GM18502 (cell line): ENCODE results near the gene WNT16.
"Not testable (repeated sequence)": the region's sequence is repeated elsewhere in the genome, so short reads cannot be mapped to it uniquely, and the experiment has no call there.

ENCODE experiments used
- ATAC-seq: cut with Tn5 transposase; IDR thresholded peaks from one replicate; pipeline ENCODE4 v1.9.1; 2021; ENCODE audit warnings: mild to moderate bottlenecking; ENCODE audit not compliant: unreplicated experiment, poor library complexity

The WNT16 gene, protein sequence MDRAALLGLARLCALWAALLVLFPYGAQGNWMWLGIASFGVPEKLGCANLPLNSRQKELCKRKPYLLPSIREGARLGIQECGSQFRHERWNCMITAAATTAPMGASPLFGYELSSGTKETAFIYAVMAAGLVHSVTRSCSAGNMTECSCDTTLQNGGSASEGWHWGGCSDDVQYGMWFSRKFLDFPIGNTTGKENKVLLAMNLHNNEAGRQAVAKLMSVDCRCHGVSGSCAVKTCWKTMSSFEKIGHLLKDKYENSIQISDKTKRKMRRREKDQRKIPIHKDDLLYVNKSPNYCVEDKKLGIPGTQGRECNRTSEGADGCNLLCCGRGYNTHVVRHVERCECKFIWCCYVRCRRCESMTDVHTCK

DNA sequence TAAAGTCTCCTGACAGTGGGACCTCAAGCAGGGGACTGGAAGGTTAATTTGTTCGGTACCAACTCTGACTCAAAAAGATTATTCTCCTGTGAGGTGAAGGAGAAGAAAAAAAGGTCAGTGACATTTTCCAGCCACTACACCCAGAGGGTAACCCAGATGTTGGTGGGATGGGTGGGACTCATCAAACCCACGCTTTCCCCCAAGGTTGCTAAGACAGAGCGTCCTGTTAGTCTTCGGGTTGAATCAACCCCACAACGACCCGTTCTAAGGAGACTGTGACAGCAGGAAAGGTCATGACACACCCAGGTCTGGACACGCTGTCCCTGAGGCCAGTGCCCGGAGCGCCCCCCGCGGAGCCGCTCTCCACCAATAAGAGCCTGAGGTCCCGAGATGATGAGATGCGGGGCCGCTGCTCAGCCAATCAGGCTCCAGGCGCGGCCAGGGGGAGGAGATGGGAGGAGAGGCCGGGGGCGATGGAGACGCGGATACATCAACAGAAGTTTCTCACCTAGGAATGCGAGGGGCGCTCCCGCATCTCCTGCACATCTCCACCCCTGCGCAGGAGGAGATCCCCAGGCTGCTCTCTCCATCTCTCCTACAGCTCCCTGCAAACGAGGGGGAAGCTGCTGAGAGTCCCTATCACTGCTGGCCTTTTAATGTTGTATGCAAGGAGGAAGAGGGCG is at the start of gene WNT16:
Gene WNT16 (plus strand): TSS at position 493 of the 683 bp plus-strand sequence. CDS start 293 bp downstream, outside the sequence.
- ATAC-seq: no peak

DNA sequence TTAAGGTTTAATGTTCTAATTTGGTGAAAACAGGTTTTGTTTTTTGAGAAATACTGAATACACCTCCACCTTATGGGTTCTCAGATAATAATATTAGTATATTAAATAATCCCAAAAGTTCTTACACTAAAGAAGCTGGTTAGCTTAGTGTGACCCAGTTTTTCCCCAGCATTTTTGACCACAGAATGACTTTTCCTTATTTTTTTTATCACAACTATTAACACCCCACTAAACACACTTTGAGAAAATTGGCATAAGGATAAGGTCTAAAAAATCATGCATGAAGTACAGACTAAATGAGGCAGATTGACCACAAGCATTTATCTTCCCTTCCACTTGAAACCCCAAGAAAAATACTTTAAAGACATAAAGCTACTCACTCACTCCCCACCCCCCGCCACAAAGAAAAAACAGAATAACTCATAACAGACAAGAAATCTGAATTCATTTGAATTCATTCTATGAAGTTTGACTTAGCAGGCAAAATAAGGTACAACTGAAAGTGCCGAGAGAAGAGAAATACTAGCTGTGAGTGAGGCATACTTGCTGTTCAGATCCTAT is 49.7 kb upstream of the WNT16 start:
- no peak for ATAC-seq

DNA sequence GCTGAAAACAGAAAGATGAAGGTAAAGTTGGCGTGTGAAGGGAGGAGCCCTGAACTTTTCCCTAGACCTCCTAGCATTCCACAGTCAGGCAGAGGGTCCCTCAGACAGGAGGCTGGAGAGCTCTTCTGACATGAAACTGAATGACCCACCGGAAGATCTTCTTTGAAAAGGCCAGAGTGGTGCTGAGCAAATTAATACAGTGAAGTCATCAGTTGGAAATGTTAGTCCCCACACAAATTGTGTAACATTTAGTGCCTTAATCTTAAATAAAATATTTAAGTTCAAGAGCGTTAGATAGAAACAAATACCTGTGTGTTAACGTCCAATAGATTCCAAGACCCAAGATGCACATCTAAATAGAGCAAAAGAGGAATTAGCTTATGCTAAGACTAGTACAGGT is 49.0 kb upstream of the WNT16 start:
- no peak for ATAC-seq

DNA sequence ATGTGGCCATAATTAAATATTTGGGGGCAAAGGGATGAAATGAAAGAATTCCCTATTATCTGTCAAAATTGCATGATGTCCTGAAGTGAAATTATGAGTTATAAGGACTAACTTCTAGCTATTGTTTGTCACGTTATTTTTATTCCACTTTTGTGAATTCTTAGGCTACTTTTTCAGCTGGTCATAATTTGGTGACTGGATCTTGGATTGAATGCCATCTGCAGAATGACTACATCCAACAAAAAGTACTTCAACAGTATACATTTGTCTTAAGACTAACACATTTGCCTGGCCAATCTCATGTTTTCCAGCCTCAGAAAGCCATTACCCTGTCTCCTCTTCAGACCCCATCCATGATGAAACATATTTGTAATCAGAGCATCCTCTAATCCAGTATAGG is 48.1 kb upstream of the WNT16 start:
- ATAC-seq: no peak

DNA sequence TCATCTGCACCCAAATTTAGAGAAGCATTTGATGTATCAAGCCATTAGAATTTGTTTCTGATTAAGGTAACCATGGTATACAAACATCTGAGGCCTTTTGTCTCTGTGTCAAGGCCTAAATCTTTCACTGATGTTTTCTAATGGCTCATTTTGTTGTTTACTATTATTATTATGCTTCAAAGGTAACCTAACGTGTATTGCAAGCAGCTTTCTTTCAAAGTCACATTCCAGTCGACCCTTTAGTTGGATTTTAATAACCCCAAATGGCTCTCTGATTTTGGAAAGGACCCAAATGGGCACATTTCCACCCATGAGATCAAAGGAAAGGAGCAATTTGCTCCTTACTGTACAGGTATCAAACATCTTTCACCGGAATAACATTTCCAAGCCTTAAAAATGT is 46.7 kb upstream of the WNT16 start:
- ATAC-seq: no peak

DNA sequence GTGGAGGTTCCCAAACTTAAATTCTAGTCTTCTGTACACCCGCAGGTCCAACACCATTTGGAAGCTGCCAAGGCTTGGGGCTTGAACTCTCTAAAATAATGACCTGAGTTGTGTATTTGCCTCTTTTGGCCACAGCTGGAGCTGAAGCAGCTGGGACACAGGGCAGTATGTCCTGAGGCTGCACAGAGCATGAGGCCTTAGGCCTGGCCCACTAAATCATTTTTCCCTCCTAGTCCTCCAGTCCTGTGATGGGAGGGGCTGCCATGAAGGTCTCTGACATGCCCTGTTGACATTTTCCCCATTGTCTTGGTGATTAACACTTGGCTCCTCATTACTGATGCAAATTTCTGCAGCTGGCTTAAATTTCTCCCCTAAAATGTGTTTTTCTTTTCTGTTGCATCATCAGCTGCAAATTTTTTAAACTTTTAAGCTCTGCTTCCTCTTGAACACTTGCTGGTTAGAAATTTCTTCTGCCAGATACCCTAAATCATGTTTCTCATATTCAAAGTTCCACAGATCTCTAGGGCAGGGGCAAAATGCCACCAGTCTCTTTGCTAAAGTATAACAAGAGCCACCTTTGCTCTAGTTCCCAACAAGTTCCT is 43.6 kb upstream of the WNT16 start:
- no peak for ATAC-seq

DNA sequence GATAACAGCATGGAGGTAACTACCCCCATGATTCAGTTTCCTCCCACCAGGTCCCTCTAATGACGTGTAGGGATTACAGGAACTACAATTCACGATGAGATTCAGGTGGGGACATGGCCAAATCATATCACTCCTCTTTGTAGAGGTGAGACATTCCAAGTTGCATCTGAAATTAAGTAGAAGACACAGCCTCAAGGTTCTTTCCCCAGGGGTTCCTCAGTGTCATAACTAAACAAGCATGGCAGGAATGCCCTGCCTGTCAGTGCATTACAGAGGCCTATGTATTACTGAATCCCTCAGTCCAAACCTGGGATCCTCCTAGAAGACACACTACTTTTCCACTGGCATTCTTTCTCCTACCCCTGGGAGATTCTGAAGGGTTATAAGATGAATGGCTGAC is 42.6 kb upstream of the WNT16 start:
- ATAC-seq: no peak

DNA sequence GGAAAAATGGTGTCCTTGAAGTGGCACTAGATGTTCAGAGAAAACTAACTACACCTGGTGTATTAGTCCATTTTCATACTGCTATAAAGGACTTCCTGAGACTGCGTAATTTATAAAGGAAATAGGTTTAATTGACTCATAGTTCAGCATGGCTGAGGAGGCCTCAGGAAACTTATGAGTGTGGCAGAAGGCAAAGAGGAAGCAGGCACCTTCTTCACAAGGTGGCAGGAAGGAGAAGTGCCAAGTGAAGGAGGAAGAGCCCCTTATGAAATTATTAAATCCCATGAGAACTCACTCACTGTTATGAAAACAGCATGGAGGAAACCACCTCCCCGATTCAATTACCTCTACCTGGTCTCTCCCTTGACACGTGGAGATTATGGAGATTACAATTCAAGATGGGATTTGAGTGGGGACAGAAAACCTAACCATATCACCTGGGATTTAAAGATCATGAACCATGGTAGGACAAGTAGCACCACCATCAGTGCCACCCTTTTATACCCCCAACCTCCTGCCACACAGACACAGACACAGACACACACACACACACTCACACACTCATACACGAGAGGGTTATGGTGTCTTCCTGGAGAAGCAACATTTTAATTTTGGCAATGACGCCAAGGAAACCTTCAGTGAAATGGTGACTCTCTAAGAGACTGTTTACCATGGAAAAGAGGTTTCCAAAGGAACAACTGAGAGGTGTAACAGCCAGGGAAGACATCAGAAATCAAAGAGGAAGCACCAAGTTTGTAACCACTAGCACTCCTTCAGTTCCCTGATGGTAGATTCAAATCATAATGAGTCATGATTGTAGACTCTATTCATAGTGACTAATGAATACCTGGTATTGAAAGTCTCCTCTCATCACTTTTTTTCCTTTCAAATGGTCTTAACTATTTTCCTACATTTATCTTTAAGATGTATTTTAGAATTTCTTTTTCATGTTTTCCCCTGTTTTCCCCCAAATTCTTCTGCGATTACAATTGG is 41.8 kb upstream of the WNT16 start:
- ATAC-seq: no peak

DNA sequence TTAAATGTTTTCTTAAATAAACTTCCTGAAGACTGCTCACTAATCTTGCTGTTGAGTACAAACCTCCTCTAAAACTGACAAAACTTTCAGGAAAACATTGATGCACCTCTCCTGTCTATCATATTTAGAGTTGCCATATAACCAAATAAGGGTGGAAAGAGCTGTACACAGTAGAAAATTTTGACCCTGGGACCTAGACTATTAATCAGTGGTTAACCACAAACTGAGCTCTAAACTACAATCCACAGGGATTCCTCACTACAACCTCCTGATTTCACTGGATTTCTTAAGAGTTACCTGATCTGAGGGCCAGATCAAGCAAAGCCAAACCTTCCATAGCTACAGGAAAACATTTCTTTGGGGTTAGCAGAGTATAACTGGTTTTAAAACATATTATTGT is 39.9 kb upstream of the WNT16 start:
- ATAC-seq: no peak

DNA sequence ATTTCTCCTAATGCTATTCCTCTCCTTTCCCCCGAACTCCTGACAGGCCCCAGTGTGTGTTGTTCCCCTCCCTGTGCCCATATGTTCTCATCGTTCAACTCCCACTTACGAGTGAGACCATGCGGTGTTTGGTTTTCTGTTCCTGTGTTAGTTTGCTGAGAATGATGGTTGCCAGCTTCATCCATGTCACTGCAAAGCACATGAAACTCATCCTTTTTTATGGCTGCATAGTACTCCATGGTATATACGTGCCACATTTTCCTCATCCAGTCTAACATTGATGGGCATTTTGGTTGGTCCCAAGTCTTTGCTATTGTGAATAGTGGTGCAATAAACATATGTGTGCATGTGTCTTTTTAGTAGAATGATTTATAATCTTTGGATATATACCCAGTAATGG is 38.9 kb upstream of the WNT16 start:
- not testable (repeated sequence) for ATAC-seq

DNA sequence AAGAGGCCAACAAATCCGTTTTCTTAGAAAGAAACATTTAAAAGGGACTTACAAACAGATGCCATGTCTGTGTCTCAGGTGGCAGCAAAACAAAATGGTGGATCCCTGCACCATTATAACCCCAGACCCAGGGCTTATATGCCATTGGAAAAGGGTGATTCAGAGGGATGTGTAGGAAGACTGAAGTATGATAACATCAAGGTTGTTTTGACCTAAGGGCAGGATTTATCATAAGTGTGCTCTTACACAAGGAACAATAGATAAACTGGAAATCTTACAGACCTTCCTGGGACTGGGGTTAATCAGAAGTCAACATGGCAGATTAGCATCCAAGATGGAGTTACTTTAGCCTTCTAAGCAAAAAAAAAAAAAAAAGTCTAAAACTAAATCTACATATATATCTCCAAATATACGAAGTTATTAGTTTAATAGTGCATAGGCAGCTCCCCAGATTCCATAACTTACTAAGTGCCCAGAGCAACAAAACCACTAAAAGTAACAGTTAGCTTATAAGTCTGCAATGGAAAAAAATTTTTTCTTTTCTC is 34.3 kb upstream of the WNT16 start:
- ATAC-seq: no peak

DNA sequence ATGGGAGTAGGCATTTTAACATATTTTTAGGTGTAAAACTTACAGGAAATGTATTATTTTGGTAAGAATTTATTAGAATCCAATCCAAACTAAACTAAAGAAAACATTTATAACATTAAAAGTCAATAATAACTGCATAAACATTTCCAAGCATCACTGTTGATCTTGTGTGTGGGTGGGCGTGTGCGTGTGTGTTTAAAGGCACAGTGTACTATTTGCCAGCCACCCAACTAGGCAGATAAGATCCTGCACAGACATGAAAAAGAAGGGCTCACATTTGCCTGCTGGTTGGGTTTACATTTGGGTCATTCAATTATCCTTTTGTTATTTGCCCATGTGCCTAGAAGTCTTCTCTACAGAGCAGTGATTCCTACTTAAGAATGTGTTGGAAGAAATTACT is 31.0 kb upstream of the WNT16 start:
- ATAC-seq: no peak

DNA sequence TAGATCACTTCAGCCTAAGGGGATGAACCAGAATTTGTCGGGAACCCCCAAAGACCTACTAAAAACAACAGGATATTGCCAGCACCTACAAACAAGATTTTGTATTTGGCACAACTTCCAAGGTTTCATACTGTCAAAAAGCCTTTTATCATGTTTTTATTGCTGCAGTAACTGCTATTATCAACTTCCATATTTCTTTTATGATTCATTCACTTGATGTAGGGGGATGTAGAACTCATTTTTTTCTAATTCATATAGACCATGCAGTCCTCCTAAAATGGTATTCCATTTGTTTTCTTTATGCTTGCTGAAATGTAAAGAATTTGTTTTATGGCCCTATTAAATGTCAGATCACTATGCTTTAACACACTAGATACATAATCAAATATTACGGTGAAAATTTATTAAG is 30.0 kb upstream of the WNT16 start:
- no peak for ATAC-seq

DNA sequence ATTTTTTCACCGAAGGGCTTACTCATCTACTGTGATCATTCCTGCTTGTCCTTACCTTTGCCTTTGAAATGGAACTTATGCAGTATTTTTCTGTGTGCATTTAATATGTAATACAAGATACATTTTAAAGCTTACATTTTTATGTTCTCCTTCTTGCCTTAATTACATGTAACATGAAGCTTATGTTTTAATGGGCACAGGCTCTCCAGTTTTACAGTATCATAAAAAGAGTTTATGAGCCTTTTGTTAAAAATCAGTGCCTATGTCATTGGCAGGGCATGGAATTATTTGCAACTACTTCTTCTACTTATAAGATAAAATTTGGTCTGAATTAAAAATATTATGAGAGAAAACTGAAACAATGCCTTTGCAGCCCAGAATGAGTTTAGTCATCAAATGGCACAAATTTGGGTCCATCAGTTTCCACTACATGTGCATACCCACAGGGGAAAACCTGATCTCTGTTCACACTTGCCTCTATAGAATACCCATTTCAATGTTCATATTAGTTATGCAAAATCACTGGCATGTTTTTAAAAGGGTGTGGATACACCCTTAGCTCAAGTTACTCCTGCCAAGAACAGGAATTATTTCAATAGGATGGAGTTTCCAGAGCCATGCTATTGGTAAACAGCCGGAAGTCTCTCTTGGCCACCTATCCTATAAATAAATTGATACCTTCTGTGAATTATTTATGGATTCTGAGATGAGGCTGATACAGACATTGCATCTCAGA is 27.9 kb upstream of the WNT16 start:
- no peak for ATAC-seq

DNA sequence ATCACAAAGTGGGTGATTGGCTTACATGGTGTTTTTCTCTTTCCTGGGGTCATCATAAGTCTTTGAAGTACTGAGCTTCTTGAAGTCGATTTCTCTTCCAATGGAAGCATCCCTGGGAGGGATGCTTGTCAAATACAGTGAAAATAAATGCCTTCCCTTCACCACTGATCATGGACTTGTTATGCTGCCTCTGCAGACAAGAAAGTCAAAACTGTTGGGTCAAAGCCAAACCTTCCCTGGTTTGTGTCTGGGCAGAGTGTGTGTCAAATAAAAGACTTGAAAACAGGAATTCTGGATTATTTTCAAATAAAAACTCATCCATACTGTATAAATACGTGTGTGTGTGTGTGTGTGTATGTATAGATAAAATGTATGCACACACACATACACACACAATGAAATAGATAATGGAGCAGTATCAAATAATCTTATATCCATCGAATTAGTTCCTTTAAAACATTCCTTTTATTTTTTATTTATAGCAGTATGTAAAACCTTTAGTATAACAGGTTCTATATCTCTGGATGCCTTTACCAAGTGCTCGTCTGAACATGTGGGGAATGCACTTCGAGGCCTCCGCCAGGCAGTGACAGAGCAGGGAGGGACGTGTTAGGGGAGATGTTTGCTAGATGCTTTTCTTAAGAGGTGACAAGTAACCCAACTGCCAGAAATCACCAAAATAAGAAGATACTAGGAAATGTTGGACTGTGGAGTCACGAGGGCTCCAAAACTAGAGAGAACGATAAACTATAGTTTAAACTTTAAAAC is 27.2 kb upstream of the WNT16 start:
- ATAC-seq: no peak

DNA sequence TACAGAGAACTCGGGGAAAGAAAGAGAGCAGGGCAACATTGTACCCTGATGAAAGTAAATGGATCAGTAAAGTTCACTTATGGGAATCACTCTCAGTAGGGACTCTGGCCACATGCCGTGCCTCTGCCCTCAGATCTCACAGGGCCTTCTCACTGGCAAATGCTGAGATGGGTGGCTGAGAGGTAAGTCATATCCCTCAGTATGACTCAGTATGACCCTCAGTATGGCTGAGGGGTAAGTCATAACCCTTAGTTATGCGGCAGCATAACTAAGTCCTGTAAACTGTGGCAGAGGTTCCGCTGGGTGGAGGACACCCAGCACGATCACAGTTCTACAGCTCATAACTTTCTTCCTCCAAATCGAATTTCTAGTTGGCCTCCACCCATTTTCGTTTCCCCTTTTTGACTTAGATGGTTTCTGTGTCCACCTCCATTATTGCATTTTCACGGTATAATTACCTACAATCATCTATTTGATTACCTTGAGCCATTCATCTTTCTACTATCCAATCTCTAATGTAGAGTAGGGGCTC is 26.5 kb upstream of the WNT16 start:
- peak; percentile 93 for ATAC-seq

DNA sequence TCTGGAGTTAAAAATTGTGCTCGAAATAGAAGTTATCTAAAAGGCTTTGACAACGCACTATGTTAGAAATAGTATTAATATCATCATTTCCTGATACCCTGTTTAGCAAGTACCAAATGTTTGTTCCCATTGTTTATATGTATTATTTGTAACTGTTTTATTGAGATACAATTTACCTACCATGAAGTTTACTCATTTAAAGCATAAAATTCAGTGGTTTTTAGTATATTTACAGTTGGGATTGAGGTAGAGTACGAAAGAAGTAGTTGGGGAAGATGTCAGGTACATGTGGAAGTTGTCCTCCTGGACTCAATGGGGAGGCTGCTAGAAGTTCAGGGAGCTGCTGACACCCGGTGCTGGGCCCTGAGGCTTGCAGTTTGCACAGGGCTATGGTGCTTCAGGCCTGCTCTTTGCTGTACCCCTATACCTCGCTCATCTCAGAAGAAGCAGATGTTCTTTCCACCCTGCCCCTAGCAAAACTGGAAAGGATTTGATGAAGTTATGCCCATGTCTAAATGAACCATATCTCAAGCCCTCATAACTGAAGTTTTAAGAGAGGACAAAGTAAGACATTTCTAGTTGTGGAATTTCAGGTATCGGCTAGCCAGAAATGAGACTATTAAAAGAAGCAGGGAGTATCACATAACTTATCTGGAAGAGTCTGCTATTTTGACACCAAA is 25.2 kb upstream of the WNT16 start:
- no peak for ATAC-seq
